Measurements from ENCODE around the gene PROSER2.

GRCh38 chr10:11895598-11895997 is 72.4 kb downstream of the PROSER2 start:
- TF ChIP-seq GATA3 (IDR thresholded peaks at IDR 0.05; ENCODE audit: low read depth, low read length) (no peak), GATA2 (IDR thresholded peaks at IDR 0.05; ENCODE audit: low read depth, low read length) (no peak)
